HEK293 (cell line): ENCODE data around the gene PRKAR2B.
A peak's percentile ranks its signal among the peaks of the same experiment; 100 is the strongest.

ENCODE experiments used
- CTCF ChIA-PET: fragments of 350-600 bp; formaldehyde crosslinking; extraction: SDS; loops from one replicate; lab custom pipeline; 2021; ENCODE audit warnings: antibody characterized with exemption; lab: Yijun Ruan, JAX
- POLR2A ChIA-PET: fragments of 300-600 bp; formaldehyde crosslinking; extraction: SDS; loops from one replicate; lab custom pipeline; 2020; ENCODE audit warnings: antibody characterized with exemption, inconsistent platforms; lab: Yijun Ruan, JAX
- H3K27ac ChIP-seq: fragments of 200-500 bp; sonication (Bioruptor generic); 2 replicates; pipeline ENCODE4 v1.5.1; 2014; ENCODE audit warnings: low read depth, low read length, control low read depth, inconsistent platforms; ENCODE audit errors: extremely low read depth
- H3K36me3 ChIP-seq, 2 experiments: fragments of 200-500 bp in 1 of 2; sonication (Bioruptor generic) in 1 of 2; 1 replicate in 1 of 2; 2 replicates in 1 of 2; pipeline ENCODE4 v1.5.1; 2014 to 2017; ENCODE audit warnings: inconsistent platforms in 2 of 2, low read length in 2 of 2; ENCODE audit not compliant: control insufficient read depth in 2 of 2, insufficient read depth in 1 of 2
- H3K4me1 ChIP-seq: fragments of 200-500 bp; sonication (Bioruptor generic); 2 replicates; pipeline ENCODE4 v1.5.1; 2014; ENCODE audit warnings: mild to moderate bottlenecking, low read length, inconsistent platforms; ENCODE audit not compliant: control insufficient read depth, insufficient read depth
- H3K4me3 ChIP-seq: 2 replicates; pipeline ENCODE4 v1.5.1; 2011; ENCODE audit warnings: low read depth, mild to moderate bottlenecking, control low read depth, low read length, moderate library complexity
- H3K9me3 ChIP-seq: fragments of 200-500 bp; sonication (Bioruptor generic); 2 replicates; pipeline ENCODE4 v1.5.1; 2014; ENCODE audit warnings: low read depth, low read length, inconsistent platforms; ENCODE audit not compliant: control insufficient read depth, insufficient read depth
- GFI1B ChIP-seq: fragments of 450-650 bp; formaldehyde crosslinking; IDR thresholded peaks from 2 replicates; pipeline ENCODE4 v1.5.1; 2016; ENCODE audit warnings: missing biosample characterization, missing genetic modification characterization
- HOXC10 ChIP-seq: sonication (generic); formaldehyde crosslinking; IDR thresholded peaks from 2 replicates; pipeline ENCODE4 v1.8.1; 2023; ENCODE audit warnings: mild to moderate bottlenecking, missing genetic modification reagents
- TRIM28 ChIP-seq: IDR thresholded peaks from 2 replicates; pipeline ENCODE4 v1.6.1; 2011; ENCODE audit warnings: low read length, control low read depth, borderline replicate concordance
- YY2 ChIP-seq: fragments of 450-650 bp; formaldehyde crosslinking; IDR thresholded peaks from 2 replicates; pipeline ENCODE4 v1.5.1; 2016; ENCODE audit warnings: missing biosample characterization, missing genetic modification characterization
- ZBTB17 ChIP-seq: fragments of 450-650 bp; formaldehyde crosslinking; IDR thresholded peaks from 2 replicates; pipeline ENCODE4 v1.5.1; 2016; ENCODE audit warnings: missing biosample characterization, missing genetic modification characterization
- ZBTB44 ChIP-seq: fragments of 450-650 bp; IDR thresholded peaks from 2 replicates; pipeline ENCODE4 v1.5.1; 2018; ENCODE audit warnings: missing biosample characterization, mild to moderate bottlenecking, missing genetic modification characterization
- ZBTB8A ChIP-seq: fragments of 450-650 bp; formaldehyde crosslinking; IDR thresholded peaks from 2 replicates; pipeline ENCODE4 v1.5.1; 2016; ENCODE audit warnings: missing biosample characterization, missing genetic modification characterization
- ZIC2 ChIP-seq: fragments of 450-650 bp; formaldehyde crosslinking; IDR thresholded peaks from 2 replicates; pipeline ENCODE4 v1.5.1; 2016; ENCODE audit warnings: missing biosample characterization, missing genetic modification characterization
- ZNF146 ChIP-seq: fragments of 450-650 bp; formaldehyde crosslinking; IDR thresholded peaks from 2 replicates; pipeline ENCODE4 v1.5.1; 2016; ENCODE audit warnings: missing biosample characterization, missing genetic modification characterization
- ZNF169 ChIP-seq: fragments of 450-650 bp; formaldehyde crosslinking; IDR thresholded peaks from 2 replicates; pipeline ENCODE4 v1.5.1; 2016; ENCODE audit warnings: missing biosample characterization, missing genetic modification characterization
- ZNF221 ChIP-seq: fragments of 450-650 bp; formaldehyde crosslinking; IDR thresholded peaks from 2 replicates; pipeline ENCODE4 v1.5.1; 2017; ENCODE audit warnings: missing biosample characterization, missing genetic modification characterization, borderline replicate concordance
- ZNF223 ChIP-seq: fragments of 450-650 bp; formaldehyde crosslinking; IDR thresholded peaks from 2 replicates; pipeline ENCODE4 v1.5.1; 2016; ENCODE audit warnings: missing biosample characterization, missing genetic modification characterization
- ZNF354C ChIP-seq: fragments of 450-650 bp; formaldehyde crosslinking; IDR thresholded peaks from 2 replicates; pipeline ENCODE4 v1.5.1; 2016; ENCODE audit warnings: missing biosample characterization, missing genetic modification characterization, low read depth, borderline replicate concordance
- ZNF621 ChIP-seq: fragments of 450-650 bp; formaldehyde crosslinking; IDR thresholded peaks from 2 replicates; pipeline ENCODE4 v1.5.1; 2017; ENCODE audit warnings: missing biosample characterization, missing genetic modification characterization
- ZNF624 ChIP-seq: fragments of 450-650 bp; formaldehyde crosslinking; IDR thresholded peaks from 2 replicates; pipeline ENCODE4 v1.5.1; 2017; ENCODE audit warnings: missing biosample characterization, missing genetic modification characterization
- ZNF660 ChIP-seq: fragments of 450-650 bp; IDR thresholded peaks from 2 replicates; pipeline ENCODE4 v1.5.1; 2018; ENCODE audit warnings: missing biosample characterization, mild to moderate bottlenecking, missing genetic modification characterization
- ZNF664 ChIP-seq: fragments of 450-650 bp; formaldehyde crosslinking; IDR thresholded peaks from 2 replicates; pipeline ENCODE4 v1.5.1; 2016; ENCODE audit warnings: missing biosample characterization, missing genetic modification characterization
- ZNF747 ChIP-seq: fragments of 450-650 bp; formaldehyde crosslinking; IDR thresholded peaks from 2 replicates; pipeline ENCODE4 v1.5.1; 2016; ENCODE audit warnings: missing biosample characterization, missing genetic modification characterization
- TF ChIP-seq, protein P1 (sequence below): fragments of 450-650 bp; formaldehyde crosslinking; IDR thresholded peaks from 2 replicates; pipeline ENCODE4 v1.5.1; 2017; ENCODE audit warnings: missing biosample characterization, missing genetic modification characterization
- TF ChIP-seq, protein P2 (sequence below): fragments of 450-650 bp; formaldehyde crosslinking; IDR thresholded peaks from 2 replicates; pipeline ENCODE4 v1.5.1; 2016; ENCODE audit warnings: missing biosample characterization, missing genetic modification characterization, borderline replicate concordance

PRKAR2B gene

GRCh38 chr7:107026166-107026565 is 18.3 kb upstream of the PRKAR2B start:
- TF ChIP-seq ZNF664 (tag by site-specific recombination) (no peak), GFI1B (no peak), ZNF747 (tag by site-specific recombination) (no peak), ZBTB44 (tag by site-specific recombination) (no peak), HOXC10 (CRISPR knock-in tag) (no peak), ZBTB8A (tag by site-specific recombination) (no peak), ZNF169 (tag by site-specific recombination) (no peak), ZNF624 (no peak)
- CTCF ChIA-PET: no interaction called here
- Histone ChIP-seq H3K4me3 (no peak overlapping the region), H3K27ac (no peak overlapping the region), H3K4me1 (peaks cover 3% of the 10 kb centered on the region; the same call in 1 of the 2 replicates), H3K9me3 (no peaks in the 10 kb centered on the region), H3K36me3 (no peaks in the 10 kb centered on the region)
- POLR2A ChIA-PET: no interaction called here

DNA sequence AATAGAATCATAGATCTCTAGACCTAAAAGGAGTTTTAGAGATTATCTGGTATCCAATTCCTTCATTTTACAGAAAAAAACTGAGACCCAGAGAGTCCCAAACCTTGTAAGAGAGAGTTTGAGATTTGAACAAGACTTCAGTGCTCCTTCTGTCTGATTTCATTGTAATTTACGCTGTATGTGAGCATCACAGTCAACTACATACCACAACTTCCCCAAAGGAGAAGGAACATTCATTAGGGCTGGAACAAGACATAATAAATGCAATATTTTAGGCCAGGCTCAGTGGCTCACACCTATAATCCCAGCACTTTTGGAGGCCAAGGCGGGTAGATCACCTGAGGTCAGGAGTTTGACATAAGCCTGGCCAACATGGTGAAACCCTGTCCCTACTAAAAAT is 17.3 kb upstream of the PRKAR2B start:
- H3K9me3 ChIP-seq: no peaks in the 10 kb centered on the region
- peaks cover 3% of the 10 kb centered on the region; the same call in 1 of the 2 replicates for H3K4me1 ChIP-seq
- POLR2A ChIA-PET: no interaction called here
- no peak overlapping the region for H3K27ac ChIP-seq
- CTCF ChIA-PET: interaction anchor here (0.6 kb wide), 2 partner anchors 766 to 1020 kb away, joined by 3 read pairs; no protein-coding TSS in a partner anchor
- no peak overlapping the region for H3K4me3 ChIP-seq
- TF ChIP-seq ZBTB17: no peak
- TF ChIP-seq TRIM28: no peak
- TF ChIP-seq ZNF146 (tag by site-specific recombination): no peak
- no peak for TF ChIP-seq YY2 (tag by site-specific recombination)
- TF ChIP-seq, protein P1, sequence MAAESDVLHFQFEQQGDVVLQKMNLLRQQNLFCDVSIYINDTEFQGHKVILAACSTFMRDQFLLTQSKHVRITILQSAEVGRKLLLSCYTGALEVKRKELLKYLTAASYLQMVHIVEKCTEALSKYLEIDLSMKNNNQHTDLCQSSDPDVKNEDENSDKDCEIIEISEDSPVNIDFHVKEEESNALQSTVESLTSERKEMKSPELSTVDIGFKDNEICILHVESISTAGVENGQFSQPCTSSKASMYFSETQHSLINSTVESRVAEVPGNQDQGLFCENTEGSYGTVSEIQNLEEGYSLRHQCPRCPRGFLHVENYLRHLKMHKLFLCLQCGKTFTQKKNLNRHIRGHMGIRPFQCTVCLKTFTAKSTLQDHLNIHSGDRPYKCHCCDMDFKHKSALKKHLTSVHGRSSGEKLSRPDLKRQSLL (tag by site-specific recombination): no peak
- no peaks in the 10 kb centered on the region for H3K36me3 ChIP-seq

- Histone ChIP-seq H3K9me3 (no peaks in the 10 kb centered on the region), H3K36me3 (no peaks in the 10 kb centered on the region), H3K27ac (no peak overlapping the region), H3K4me1 (peaks cover 3% of the 10 kb centered on the region; the same call in 1 of the 2 replicates), H3K4me3 (no peak overlapping the region)
- ChIA-PET POLR2A (no interaction called here), CTCF (interaction anchor here (0.6 to 1.1 kb wide), 2 partner anchors 19 to 20 kb away, joined by 3 to 4 read pairs; no protein-coding TSS in a partner anchor)
- TF ChIP-seq ZIC2 (tag by site-specific recombination): peak; percentile 42; the same call in 1 of the 2 replicates
- peak; percentile 56; the same call in 1 of the 2 replicates for TF ChIP-seq ZNF660 (tag by site-specific recombination)
- TF ChIP-seq ZBTB44 (tag by site-specific recombination): 0 out of 2 replicates have a peak, but pooled peaks have one; percentile 40
- TF ChIP-seq ZNF621 (tag by site-specific recombination): no peak
- TF ChIP-seq, protein P2, sequence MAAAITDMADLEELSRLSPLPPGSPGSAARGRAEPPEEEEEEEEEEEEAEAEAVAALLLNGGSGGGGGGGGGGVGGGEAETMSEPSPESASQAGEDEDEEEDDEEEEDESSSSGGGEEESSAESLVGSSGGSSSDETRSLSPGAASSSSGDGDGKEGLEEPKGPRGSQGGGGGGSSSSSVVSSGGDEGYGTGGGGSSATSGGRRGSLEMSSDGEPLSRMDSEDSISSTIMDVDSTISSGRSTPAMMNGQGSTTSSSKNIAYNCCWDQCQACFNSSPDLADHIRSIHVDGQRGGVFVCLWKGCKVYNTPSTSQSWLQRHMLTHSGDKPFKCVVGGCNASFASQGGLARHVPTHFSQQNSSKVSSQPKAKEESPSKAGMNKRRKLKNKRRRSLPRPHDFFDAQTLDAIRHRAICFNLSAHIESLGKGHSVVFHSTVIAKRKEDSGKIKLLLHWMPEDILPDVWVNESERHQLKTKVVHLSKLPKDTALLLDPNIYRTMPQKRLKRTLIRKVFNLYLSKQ (tag by site-specific recombination): no peak
- no peak for TF ChIP-seq ZNF221 (tag by site-specific recombination)
- no peak for TF ChIP-seq ZNF223
- TF ChIP-seq ZNF354C (tag by site-specific recombination): no peak
These were observed 15.3 kb upstream of the PRKAR2B start for GRCh38 chr7:107029061-107029763.
